Stimulated activated CD8-positive, alpha-beta memory T cell treated with anti-CD3 and anti-CD28 coated beads, Interleukin-12 subunit alpha, Interleukin-12 subunit beta, amount 100 ng/mL, for 1 hour (primary cell): ENCODE results near the gene TSR2.
A peak's percentile ranks its signal among the peaks of the same experiment; 100 is the strongest.

Experiments
- DNase-seq: peaks from one replicate; pipeline ENCODE4 v3.0.0-alpha.2; 2020; ENCODE audit warnings: low read depth

Gene TSR2

GRCh38 chrX:54439960-54440871, at the start of gene TSR2:
TSS of gene TSR2 (plus strand) at chrX:54440404. CDS start at chrX:54440422, 18 bp downstream.
- DNase-seq: peak; percentile 56

GRCh38 chrX:54397113-54397512, 43.1 kb upstream of the TSR2 start:
- no peak for DNase-seq

- no peak for DNase-seq
Observed at GRCh38 chrX:54407266-54407665, 32.9 kb upstream of the TSR2 start.

GRCh38 chrX:54411732-54412131, 28.5 kb upstream of the TSR2 start:
- DNase-seq: no peak

- no peak for DNase-seq
Observed at GRCh38 chrX:54413753-54414152, 26.5 kb upstream of the TSR2 start.

DNA sequence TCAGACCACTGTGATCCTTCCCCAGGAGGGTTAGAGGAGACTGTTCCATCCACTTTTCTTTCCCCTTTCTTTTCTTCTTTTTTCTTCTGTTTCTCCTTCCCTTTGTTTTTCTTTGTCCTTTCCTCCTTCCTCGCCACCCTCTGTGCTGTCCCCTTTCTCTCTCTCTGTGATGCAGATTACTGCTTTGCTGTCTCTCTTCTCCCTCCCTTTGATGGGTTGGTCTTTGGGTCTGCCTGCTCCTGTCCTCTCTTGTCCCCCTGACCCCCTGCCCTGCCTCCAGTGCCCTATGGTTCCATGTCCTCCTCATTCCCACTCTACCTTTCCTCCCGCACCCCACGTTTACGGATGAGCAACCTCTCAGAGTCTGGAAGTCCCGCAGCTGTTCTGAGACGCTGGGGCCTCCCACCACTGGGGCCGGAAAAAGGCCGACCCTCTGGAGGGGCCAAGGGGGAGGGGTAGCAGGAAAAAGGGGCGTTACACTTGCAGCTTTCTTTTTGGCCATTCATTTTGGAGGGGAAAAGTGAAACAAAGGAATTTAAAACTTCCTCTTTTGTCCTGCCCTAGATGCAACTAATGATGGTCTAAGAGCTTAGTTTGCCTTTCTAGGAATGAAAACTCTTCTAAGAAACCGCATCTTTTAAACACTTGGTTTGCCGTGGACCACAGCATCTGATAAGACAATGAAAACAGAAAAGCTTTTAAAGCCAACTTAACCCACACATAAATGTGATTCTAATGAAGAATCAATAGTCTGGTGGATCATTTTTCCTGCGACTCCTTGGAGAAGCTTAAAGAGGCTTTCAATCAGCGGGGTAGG, 24.5 kb upstream of the TSR2 start:
- no peak for DNase-seq

GRCh38 chrX:54416965-54417364, 23.2 kb upstream of the TSR2 start:
- DNase-seq: no peak

GRCh38 chrX:54419559-54420302, 20.5 kb upstream of the TSR2 start:
- DNase-seq: no peak

- no peak for DNase-seq
Observed at GRCh38 chrX:54422168-54422567, 18.0 kb upstream of the TSR2 start.

DNA sequence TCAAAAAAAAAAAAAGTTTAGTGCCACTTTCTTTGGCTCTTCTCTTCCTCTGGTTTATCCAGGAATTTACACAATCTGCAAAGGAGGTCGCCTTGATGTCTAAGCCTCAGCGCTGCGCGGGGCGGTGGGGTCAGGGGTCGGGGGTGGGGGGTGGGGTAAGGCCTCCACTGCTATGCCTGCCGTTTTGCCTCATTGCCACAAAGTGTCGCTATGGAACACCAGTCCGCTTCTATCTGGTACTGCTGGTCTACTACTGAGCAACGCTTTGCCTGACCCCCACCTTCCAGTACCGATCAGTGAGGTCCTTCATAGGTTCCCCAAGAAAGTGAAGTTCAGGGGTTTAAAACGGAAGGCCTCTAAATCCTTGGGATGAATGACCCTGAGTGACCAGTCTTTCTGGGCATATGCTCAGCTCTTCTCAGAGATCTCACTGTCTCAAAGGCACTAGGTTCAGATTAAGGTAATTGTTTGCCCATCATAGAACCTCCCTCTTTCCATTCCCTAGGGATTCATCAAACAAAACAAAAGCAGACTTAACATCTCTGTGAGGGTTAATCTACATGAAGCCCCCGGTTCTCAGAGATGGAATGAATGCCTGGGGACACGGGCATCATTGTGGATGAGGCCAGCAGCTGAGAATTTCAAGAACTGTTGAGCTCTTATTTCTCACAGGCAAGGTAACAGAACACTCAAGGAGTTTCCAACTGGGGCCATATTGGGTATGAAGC, 16.9 kb upstream of the TSR2 start:
- DNase-seq: no peak

- no peak for DNase-seq
Observed at GRCh38 chrX:54427837-54428424, 12.3 kb upstream of the TSR2 start.

DNA sequence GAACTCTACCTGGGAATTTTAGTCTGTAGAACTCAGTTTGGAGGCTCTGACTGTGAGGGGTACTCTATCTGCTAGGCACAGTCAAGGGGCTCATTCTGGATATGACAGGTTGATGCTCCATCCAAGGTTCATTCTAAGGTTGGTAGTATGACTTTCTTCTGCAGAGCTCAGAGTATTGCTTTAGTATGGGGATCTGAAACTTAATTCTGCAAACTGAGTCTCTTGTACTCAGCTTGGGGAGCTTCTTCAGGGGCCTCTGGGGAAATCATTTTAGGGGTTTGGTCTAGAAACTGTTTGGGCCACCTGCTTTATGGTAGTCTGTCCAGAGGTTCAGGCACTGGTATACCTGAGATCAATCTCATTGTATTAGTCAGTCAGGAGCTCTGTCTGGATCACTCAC, 9.7 kb upstream of the TSR2 start:
- DNase-seq: no peak

DNA sequence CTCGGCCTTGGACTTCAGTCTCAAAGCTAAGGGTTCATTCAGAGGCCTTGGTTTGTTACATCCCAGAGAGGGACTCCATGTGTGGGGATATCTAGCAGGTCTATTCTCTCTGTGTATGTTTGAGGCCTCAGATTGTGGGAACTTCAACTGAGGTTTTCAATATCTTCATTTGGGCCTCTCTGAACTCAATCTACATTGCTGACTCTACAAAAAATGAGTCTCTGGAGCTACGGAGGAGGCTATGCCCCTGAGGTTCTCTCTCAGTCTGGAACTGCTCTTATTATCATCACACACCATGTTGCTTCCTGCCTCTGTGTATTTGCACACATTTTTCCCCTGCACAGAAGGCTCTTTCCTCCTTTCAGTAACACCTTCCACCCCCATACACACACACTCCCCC, 5.1 kb upstream of the TSR2 start:
- DNase-seq: no peak

DNA sequence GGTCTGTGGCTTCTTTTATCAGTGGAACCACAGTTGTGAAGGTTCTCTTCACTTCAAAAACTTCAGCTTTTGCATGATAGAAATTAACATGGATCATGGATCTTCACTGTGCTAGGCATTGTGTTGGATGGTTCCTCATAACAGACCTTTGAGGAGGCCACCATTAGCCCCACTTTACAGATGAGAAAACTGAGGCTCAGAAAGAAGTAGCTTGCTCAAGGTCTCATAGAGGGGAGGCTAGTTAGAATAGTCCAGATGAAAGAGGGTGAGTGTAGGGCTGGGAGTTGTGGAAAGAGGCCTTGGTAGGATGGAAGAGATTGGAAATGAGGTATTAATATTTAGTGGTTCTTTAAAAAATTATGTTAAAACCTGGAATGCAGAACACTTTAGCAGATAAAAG, 2.6 kb downstream of the TSR2 start:
- DNase-seq: no peak

- DNase-seq: no peak
Observed at GRCh38 chrX:54444752-54445151, 4.5 kb downstream of the TSR2 start.

- no peak for DNase-seq
Observed at GRCh38 chrX:54446084-54446483, 5.9 kb downstream of the TSR2 start.

GRCh38 chrX:54447461-54447860, 7.3 kb downstream of the TSR2 start:
- no peak for DNase-seq

- DNase-seq: no peak
Observed at GRCh38 chrX:54449929-54450328, 9.7 kb downstream of the TSR2 start.

GRCh38 chrX:54452920-54453319, 12.7 kb downstream of the TSR2 start:
- DNase-seq: no peak

- no peak for DNase-seq
Observed at GRCh38 chrX:54470054-54470760, 30.0 kb downstream of the TSR2 start.
